GM23338 (cell line): ENCODE data around the gene ADGRG6. TPM values are rescaled to one million over a fixed set of nuclear protein-coding genes. Genes with fewer than 3 reads are reported as not detected.

Source experiments
- ATAC-seq: fragments of 200-7000 bp; cut with Tn5 transposase; 3 replicates; pipeline ENCODE4 v1.9.1; 2020
- DNase-seq: peaks from one replicate; pipeline ENCODE4 v3.0.0-alpha.2; 2015; ENCODE audit warnings: low spot score
- H2AFZ ChIP-seq: fragments of 200-600 bp; sonication (generic); 2 replicates; pipeline ENCODE4 v1.8.0; 2016; ENCODE audit warnings: antibody characterized with exemption, mild to moderate bottlenecking, moderate library complexity
- H3F3A ChIP-seq: fragments of 200-600 bp; sonication (generic); replicated peaks from 2 replicates; pipeline ENCODE4 v1.8.0; 2017; ENCODE audit warnings: antibody characterized with exemption, mixed run types, low read depth
- H3K27ac ChIP-seq: fragments of 200-600 bp; sonication (generic); 2 replicates; pipeline ENCODE4 v1.6.1; 2016; ENCODE audit warnings: low read depth
- H3K27me3 ChIP-seq: fragments of 200-600 bp; sonication (generic); 2 replicates; pipeline ENCODE4 v1.8.0; 2016; ENCODE audit warnings: mild to moderate bottlenecking, mixed run types, moderate library complexity; ENCODE audit not compliant: insufficient read depth
- H3K36me3 ChIP-seq: fragments of 200-600 bp; sonication (generic); 2 replicates; pipeline ENCODE4 v1.8.0; 2016; ENCODE audit warnings: mild to moderate bottlenecking; ENCODE audit not compliant: insufficient read depth
- H3K4me1 ChIP-seq: fragments of 200-600 bp; sonication (generic); 2 replicates; pipeline ENCODE4 v1.8.0; 2016; ENCODE audit warnings: mild to moderate bottlenecking, moderate library complexity; ENCODE audit not compliant: insufficient read depth
- H3K4me2 ChIP-seq: fragments of 200-600 bp; sonication (generic); 2 replicates; pipeline ENCODE4 v1.7.1; 2017; ENCODE audit warnings: mixed run types
- H3K4me3 ChIP-seq: fragments of 200-600 bp; sonication (generic); 2 replicates; pipeline ENCODE4 v1.6.1; 2016; ENCODE audit warnings: mixed run types
- H3K79me2 ChIP-seq: fragments of 200-600 bp; sonication (generic); replicated peaks from 2 replicates; pipeline ENCODE4 v1.8.0; 2017; ENCODE audit warnings: mild to moderate bottlenecking; ENCODE audit not compliant: insufficient read depth
- H3K9me2 ChIP-seq: fragments of 200-600 bp; sonication (generic); 2 replicates; pipeline ENCODE4 v1.8.0; 2017; ENCODE audit not compliant: insufficient read depth
- H4K20me1 ChIP-seq: fragments of 200-600 bp; sonication (generic); replicated peaks from 2 replicates; pipeline ENCODE4 v1.8.0; 2017; ENCODE audit warnings: mild to moderate bottlenecking; ENCODE audit not compliant: insufficient read depth
- H3K27ac Mint-ChIP-seq: 2 replicates; pipeline ENCODE4 v1.8.0; 2020; ENCODE audit warnings: inconsistent platforms, mild to moderate bottlenecking, moderate library complexity, mixed read lengths
- H3K27me3 Mint-ChIP-seq: 3 replicates; pipeline ENCODE4 v1.8.0; 2022; ENCODE audit warnings: low read depth, mild to moderate bottlenecking, moderate library complexity, mixed read lengths, inconsistent platforms; ENCODE audit not compliant: insufficient read depth, poor library complexity
- H3K36me3 Mint-ChIP-seq: 3 replicates; pipeline ENCODE4 v1.8.0; 2021; ENCODE audit warnings: low read depth, mild to moderate bottlenecking, inconsistent platforms, moderate library complexity, mixed read lengths
- H3K4me1 Mint-ChIP-seq: 3 replicates; pipeline ENCODE4 v1.8.0; 2020; ENCODE audit warnings: mild to moderate bottlenecking, inconsistent platforms, mixed read lengths
- H3K4me3 Mint-ChIP-seq: 3 replicates; pipeline ENCODE4 v1.8.0; 2021; ENCODE audit warnings: moderate library complexity, mild to moderate bottlenecking, inconsistent platforms, mixed read lengths
- H3K9me3 Mint-ChIP-seq: 3 replicates; pipeline ENCODE4 v1.8.0; 2020; ENCODE audit warnings: moderate library complexity, mild to moderate bottlenecking, inconsistent platforms, mixed read lengths
- CREB1 ChIP-seq: fragments of 250-450 bp; sonication (Bioruptor Pico); IDR thresholded peaks from 2 replicates; pipeline ENCODE4 v1.5.0; 2020; ENCODE audit warnings: low read depth, mild to moderate bottlenecking, moderate library complexity
- EZH2 ChIP-seq: fragments of 200-600 bp; sonication (generic); IDR thresholded peaks from one replicate; pipeline ENCODE4 v1.8.0; 2017; ENCODE audit warnings: antibody characterized with exemption, mild to moderate bottlenecking, low read depth; ENCODE audit not compliant: unreplicated experiment
- EZH2phosphoT487 ChIP-seq: fragments of 200-600 bp; sonication (generic); IDR thresholded peaks from one replicate; pipeline ENCODE4 v1.8.1; 2018; ENCODE audit warnings: antibody characterized with exemption; ENCODE audit not compliant: unreplicated experiment
- NANOG ChIP-seq: IDR thresholded peaks from 2 replicates; pipeline ENCODE4 v1.6.1; 2016; ENCODE audit warnings: antibody characterized with exemption, borderline replicate concordance
- ZNF114 ChIP-seq: fragments of 250-450 bp; sonication (Bioruptor Pico); IDR thresholded peaks from 2 replicates; pipeline ENCODE4 v1.5.0; 2020; ENCODE audit warnings: mild to moderate bottlenecking, moderate library complexity
- ZNF462 ChIP-seq: fragments of 250-450 bp; sonication (Bioruptor Pico); IDR thresholded peaks from 2 replicates; pipeline ENCODE4 v1.5.0; 2020; ENCODE audit warnings: mild to moderate bottlenecking, moderate library complexity
- polyA plus RNA-seq: library from polyadenylated mRNA; unstranded; fragments of >200 nt; fragmentation: Nextera tagmentation; extraction: Ambion mirVana; gene quantifications from 2 replicates; pipeline ENCODE4 v1.2.1, GENCODE V29; 2016
- total RNA-seq: library from RNA; depleted of rRNA; stranded (reverse); fragments of >200 nt; shearing (Covaris generic); gene quantifications from 2 replicates; pipeline ENCODE4 v1.2.3, GENCODE V29; 2014

The ADGRG6 gene
- total and polyA plus RNA-seq, 2 experiments from 2014 or later, result 1.3 to 7.7 TPM

GRCh38 chr6:142384519-142385254 is 82.9 kb downstream of the ADGRG6 start (continued):
- TF ChIP-seq ZNF462 (CRISPR knock-in tag) (no peak), NANOG (no peak)

- H3K27ac Mint-ChIP-seq, result no peak overlapping the region
- Histone ChIP-seq H3K9me2 (no peaks in the 10 kb centered on the region), H3K27ac (no peak overlapping the region), H4K20me1 (no peaks in the 10 kb centered on the region), H3K27me3 (no peaks in the 10 kb centered on the region), H3K4me2 (no peak overlapping the region), H3F3A (no peaks in the 10 kb centered on the region), H3K36me3 (no peaks in the 10 kb centered on the region), H3K4me1 (no peaks in the 10 kb centered on the region), H2AFZ (no peak overlapping the region), H3K79me2 (no peaks in the 10 kb centered on the region), H3K4me3 (no peak overlapping the region)
- DNase-seq (no peak), ATAC-seq (no peak)
- H3K4me3 Mint-ChIP-seq, result no peak overlapping the region
- H3K9me3 Mint-ChIP-seq, result no peaks in the 10 kb centered on the region
- no peaks in the 10 kb centered on the region; the same call in 2 of the 3 replicates for H3K4me1 Mint-ChIP-seq
- no peaks in the 10 kb centered on the region for H3K36me3 Mint-ChIP-seq
- peaks cover 3% of the 10 kb centered on the region for H3K27me3 Mint-ChIP-seq
- TF ChIP-seq ZNF462 (CRISPR knock-in tag) (no peak), ZNF114 (CRISPR knock-in tag) (no peak), EZH2 (no peak), EZH2phosphoT487 (no peak), CREB1 (no peak)
Observed at GRCh38 chr6:142385352-142385751, 83.5 kb downstream of the ADGRG6 start.
